Naive thymus-derived CD4-positive, alpha-beta T cell (primary cell): Measurements from ENCODE around the gene GNAQ. TPM values are rescaled to one million over a fixed set of nuclear protein-coding genes. Genes with fewer than 3 reads are reported as not detected.

Experiments
- ATAC-seq: fragments of 150-1000 bp; cut with Tn5 transposase; 2 replicates; pipeline ENCODE4 v1.10.0; 2021; ENCODE audit warnings: mild to moderate bottlenecking, moderate library complexity
- CTCF ChIA-PET: fragments of 350-600 bp; sonication (Branson Sonifier 250); formaldehyde crosslinking; loops from one replicate; lab custom pipeline; 2021; ENCODE audit warnings: antibody characterized with exemption; lab: Charles Lee
- POLR2A ChIA-PET: fragments of 350-600 bp; sonication (Branson Sonifier 250); formaldehyde crosslinking; loops from one replicate; lab custom pipeline; 2021; ENCODE audit warnings: antibody characterized with exemption, inconsistent platforms; lab: Charles Lee
- DNase-seq, 9 donors: peaks; one replicate each; pipeline versions ENCODE4 v3.0.0 to v3.0.0-alpha.2; 2020 to 2022; ENCODE audit warnings: mixed read lengths in 1 of 9
- H3K27ac ChIP-seq: one replicate; pipeline ENCODE4 v1.7.0; 2013; ENCODE audit warnings: mild to moderate bottlenecking, low read depth, low read length, moderate library complexity
- H3K27me3 ChIP-seq, 2 donors: one replicate each; pipeline ENCODE4 v1.7.0; 2013; ENCODE audit warnings: low read length in 2 of 2, mild to moderate bottlenecking in 2 of 2, moderate library complexity in 2 of 2; ENCODE audit not compliant: control insufficient read depth in 2 of 2, insufficient read depth in 2 of 2
- H3K36me3 ChIP-seq, 3 experiments: 1 replicate in 2 of 3; 2 replicates in 1 of 3; pipeline ENCODE4 v1.7.0; 2013; ENCODE audit warnings: low read length in 3 of 3, mild to moderate bottlenecking in 3 of 3, moderate library complexity in 1 of 3; ENCODE audit not compliant: insufficient read depth in 3 of 3, control insufficient read depth in 2 of 3
- H3K4me1 ChIP-seq, 2 donors: one replicate each; pipeline ENCODE4 v1.7.0; 2013; ENCODE audit warnings: low read length in 2 of 2, mild to moderate bottlenecking in 2 of 2, moderate library complexity in 1 of 2; ENCODE audit not compliant: control insufficient read depth in 2 of 2, insufficient read depth in 2 of 2
- H3K4me3 ChIP-seq: 2 replicates; pipeline ENCODE4 v1.7.0; 2013; ENCODE audit warnings: mild to moderate bottlenecking, low read length
- H3K9me3 ChIP-seq, 3 experiments: 1 replicate in 2 of 3; 2 replicates in 1 of 3; pipeline ENCODE4 v1.7.0; 2013; ENCODE audit warnings: low read length in 3 of 3; ENCODE audit not compliant: control insufficient read depth in 2 of 3
- H3K27ac Mint-ChIP-seq, 9 donors: one replicate each; pipeline ENCODE4 v1.8.0; 2020 to 2022; ENCODE audit warnings: mixed read lengths in 9 of 9, mild to moderate bottlenecking in 8 of 9, moderate library complexity in 5 of 9, inconsistent platforms in 2 of 9
- H3K27me3 Mint-ChIP-seq, 5 donors: one replicate each; pipeline ENCODE4 v1.8.0; 2021 to 2022; ENCODE audit warnings: mixed read lengths in 5 of 5, mild to moderate bottlenecking in 1 of 5
- H3K36me3 Mint-ChIP-seq, 5 donors: one replicate each; pipeline ENCODE4 v1.8.0; 2020 to 2022; ENCODE audit warnings: mixed read lengths in 5 of 5, mild to moderate bottlenecking in 3 of 5, inconsistent platforms in 1 of 5
- H3K4me1 Mint-ChIP-seq, 7 donors: one replicate each; pipeline ENCODE4 v1.8.0; 2020 to 2022; ENCODE audit warnings: mixed read lengths in 7 of 7, mild to moderate bottlenecking in 3 of 7, inconsistent platforms in 1 of 7
- H3K4me3 Mint-ChIP-seq, 10 donors: one replicate each; pipeline ENCODE4 v1.8.0; 2020 to 2022; ENCODE audit warnings: mild to moderate bottlenecking in 10 of 10, mixed read lengths in 10 of 10, moderate library complexity in 6 of 10, inconsistent platforms in 2 of 10
- H3K9me3 Mint-ChIP-seq, 11 donors: one replicate each; pipeline ENCODE4 v1.8.0; 2020 to 2022; ENCODE audit warnings: mixed read lengths in 11 of 11, mild to moderate bottlenecking in 4 of 11, inconsistent platforms in 1 of 11, moderate library complexity in 1 of 11
- intact Hi-C, 2 donors: fragments of 100-400 bp; cut with micrococcal nuclease; formaldehyde crosslinking; loops; one replicate each; pipeline ENCODE4 v1.15.1; 2023
- polyA plus RNA-seq, 2 donors: library from polyadenylated mRNA; unstranded; fragments of 300-500 nt; fragmentation: Illumina TruSeq; gene quantifications; one replicate each; pipeline ENCODE4 v1.2.3, GENCODE V29; 2021
- total RNA-seq, 6 experiments: library from RNA in 5 of 6; stranded (reverse) in 5 of 6; gene quantifications; 1 replicate in 5 of 6; 2 replicates in 1 of 6; pipeline ENCODE4 v1.2.3 and lab custom pipeline; 2021 to 2026

Gene GNAQ
- total and polyA plus RNA-seq, 7 experiments from 2014 or later: 7.2 to 60.6 (median 46.2) TPM

DNA sequence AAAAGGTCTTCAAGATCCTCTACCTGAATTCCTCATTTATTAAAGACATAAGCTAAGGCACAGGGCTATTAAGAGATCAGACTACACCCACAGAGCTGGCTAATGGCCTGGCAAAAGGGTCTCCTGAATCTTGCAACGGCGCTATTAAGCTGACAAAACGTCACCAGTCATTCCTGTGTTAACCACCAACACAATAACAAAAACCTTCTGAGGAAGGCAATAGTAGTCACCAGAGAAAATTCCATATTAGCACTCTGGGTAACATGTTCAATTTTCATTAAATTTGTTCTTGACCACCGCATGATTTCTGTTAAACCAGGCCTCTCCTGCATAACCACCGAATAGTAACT is 77.0 kb downstream of the GNAQ start:
- Histone ChIP-seq H3K27me3 (no peaks in the 10 kb centered on the region), H3K36me3 (no peaks in the 10 kb centered on the region), H3K9me3 (no peaks in the 10 kb centered on the region), H3K4me3 (no peak overlapping the region), H3K4me1 (peaks cover 0 to 8% of the 10 kb centered on the region in 2 donors), H3K27ac (no peak overlapping the region)
- ChIA-PET POLR2A (interaction anchor here (0.9 kb wide), 1 partner anchor 60 kb away, joined by 3 read pairs; no protein-coding TSS in a partner anchor), CTCF (interaction anchor here (0.7 kb wide), 1 partner anchor 23 kb away, joined by 3 read pairs; no protein-coding TSS in a partner anchor)
- intact Hi-C loops: no loop called here
- Mint-ChIP-seq H3K4me1 (peaks cover 42 to 78% (median 64%) of the 10 kb centered on the region in 7 donors), H3K27ac (peak overlapping the region in 2 of 9 donors; percentile 31 to 50), H3K27me3 (no peaks in the 10 kb centered on the region), H3K4me3 (no peak overlapping the region), H3K36me3 (peaks cover 0 to 7% (median 0%) of the 10 kb centered on the region in 5 donors), H3K9me3 (no peaks in the 10 kb centered on the region)
- ATAC-seq: no peak
- no peak for DNase-seq

DNA sequence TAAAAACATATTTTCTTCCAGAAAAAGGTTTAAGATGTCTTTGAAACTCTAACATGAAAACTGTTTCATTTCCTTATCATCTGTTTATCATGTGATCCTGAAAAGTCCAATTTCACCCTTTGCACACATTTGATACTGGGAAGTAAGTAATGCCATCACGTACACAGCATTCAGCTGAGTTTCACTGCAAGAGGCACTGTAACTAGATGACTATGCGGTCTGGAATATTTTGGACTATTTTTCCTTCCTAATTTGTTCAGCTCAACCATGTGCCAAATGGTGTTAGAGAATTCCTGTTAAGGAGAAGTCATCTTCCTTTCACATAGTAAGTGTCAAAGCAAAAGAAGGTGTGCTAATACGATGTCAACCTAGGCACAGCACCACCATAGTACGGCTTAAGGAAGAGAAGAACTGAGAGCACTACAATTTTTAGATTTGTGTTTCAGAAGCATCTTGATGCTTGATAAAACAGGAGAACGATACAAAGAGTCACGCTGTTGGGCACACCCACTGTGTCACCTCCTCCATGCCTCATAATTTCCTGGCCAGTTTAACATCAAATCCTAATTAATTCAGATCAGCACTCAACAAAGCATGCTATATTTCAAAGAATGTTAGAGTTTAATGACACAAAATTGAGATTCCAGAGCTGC is 77.5 kb downstream of the GNAQ start:
- H3K9me3 ChIP-seq: no peaks in the 10 kb centered on the region
- peak overlapping the region in 1 of 10 donors; percentile 10 for H3K4me3 Mint-ChIP-seq
- H3K36me3 Mint-ChIP-seq: peaks cover 0 to 7% (median 0%) of the 10 kb centered on the region in 5 donors
- H3K27me3 ChIP-seq: no peaks in the 10 kb centered on the region
- no peak overlapping the region for H3K27ac ChIP-seq
- intact Hi-C loops: no loop called here
- H3K4me1 ChIP-seq: peaks cover 0 to 8% of the 10 kb centered on the region in 2 donors
- H3K4me3 ChIP-seq: no peak overlapping the region
- no peaks in the 10 kb centered on the region for H3K27me3 Mint-ChIP-seq
- H3K9me3 Mint-ChIP-seq: no peaks in the 10 kb centered on the region
- peak overlapping the region in 3 of 9 donors; percentile 31 to 51 (median 50) for H3K27ac Mint-ChIP-seq
- H3K4me1 Mint-ChIP-seq: peaks cover 43 to 79% (median 67%) of the 10 kb centered on the region in 7 donors
- DNase-seq (no peak), ATAC-seq (no peak)
- ChIA-PET POLR2A (interaction anchor here (0.9 kb wide), 1 partner anchor 59 kb away, joined by 3 read pairs; no protein-coding TSS in a partner anchor), CTCF (interaction anchor here (0.7 kb wide), 1 partner anchor 23 kb away, joined by 3 read pairs; no protein-coding TSS in a partner anchor)
- no peaks in the 10 kb centered on the region for H3K36me3 ChIP-seq

DNA sequence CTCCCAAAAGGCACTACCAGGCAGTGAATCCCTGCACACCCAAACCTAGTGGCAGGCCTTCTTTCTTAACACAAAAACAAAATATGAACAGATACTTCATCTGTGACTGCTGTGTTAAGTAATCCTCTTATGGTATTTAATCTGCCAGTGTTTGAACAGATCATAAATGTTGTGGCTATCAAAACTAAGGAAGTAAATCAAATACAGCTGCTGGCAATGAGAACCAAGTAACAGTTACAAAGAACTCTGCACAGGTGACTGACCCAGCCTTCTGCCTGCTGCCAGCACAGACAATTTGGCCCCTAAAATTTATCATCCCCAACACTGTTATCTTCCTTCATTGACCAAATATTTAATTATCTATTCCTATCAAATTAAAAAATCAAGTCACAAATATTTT is 78.0 kb downstream of the GNAQ start:
- ATAC-seq (no peak), DNase-seq (no peak)
- Histone ChIP-seq H3K36me3 (no peaks in the 10 kb centered on the region), H3K9me3 (no peaks in the 10 kb centered on the region), H3K27ac (no peak overlapping the region), H3K4me1 (peaks cover 0 to 8% of the 10 kb centered on the region in 2 donors), H3K27me3 (no peaks in the 10 kb centered on the region), H3K4me3 (no peak overlapping the region)
- no peaks in the 10 kb centered on the region for H3K27me3 Mint-ChIP-seq
- H3K36me3 Mint-ChIP-seq: peaks cover 0 to 7% (median 0%) of the 10 kb centered on the region in 5 donors
- CTCF ChIA-PET: no interaction called here
- POLR2A ChIA-PET: interaction anchor here (0.9 kb wide), 1 partner anchor 59 kb away, joined by 3 read pairs; no protein-coding TSS in a partner anchor
- H3K9me3 Mint-ChIP-seq: no peaks in the 10 kb centered on the region
- intact Hi-C loops: no loop called here
- no peak overlapping the region for H3K4me3 Mint-ChIP-seq
- H3K4me1 Mint-ChIP-seq: peaks cover 46 to 74% (median 67%) of the 10 kb centered on the region in 7 donors
- H3K27ac Mint-ChIP-seq: peak overlapping the region in 3 of 9 donors; percentile 15 to 51 (median 18)

DNA sequence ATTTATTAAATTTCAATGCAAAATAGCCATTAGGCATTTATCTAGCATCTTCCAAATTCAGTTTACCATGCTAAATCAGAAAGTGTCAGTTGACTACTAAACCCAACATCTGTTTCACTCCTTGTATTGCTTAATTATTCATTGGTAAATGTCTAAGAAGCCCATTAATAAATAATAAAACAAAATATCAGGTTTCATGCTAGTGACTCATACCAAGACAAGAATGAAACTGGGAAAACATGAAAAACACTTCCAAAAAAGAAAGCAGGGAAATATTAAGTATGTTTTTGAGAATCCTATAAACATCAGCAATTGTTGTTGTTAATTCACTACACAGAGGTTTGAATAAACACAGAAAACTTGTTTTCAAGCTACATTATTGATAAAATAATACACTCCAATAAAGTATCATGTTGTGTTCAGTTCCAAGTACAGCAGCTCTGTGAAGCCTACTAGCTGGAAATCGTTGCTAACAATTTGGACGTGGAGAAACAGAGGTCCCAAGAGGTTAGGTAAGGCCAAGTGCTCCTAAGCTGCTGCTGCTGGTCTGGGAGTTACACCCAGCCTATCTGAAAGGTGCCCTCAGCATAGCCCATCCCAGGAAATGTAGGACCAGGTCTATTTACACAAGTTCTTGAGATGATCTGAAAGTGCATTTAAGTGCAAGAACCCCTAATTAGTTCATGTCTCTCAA is 78.8 kb downstream of the GNAQ start:
- peaks cover 0 to 7% (median 0%) of the 10 kb centered on the region in 5 donors for H3K36me3 Mint-ChIP-seq
- H3K4me1 ChIP-seq: peaks cover 0 to 8% of the 10 kb centered on the region in 2 donors
- peaks cover 43 to 70% (median 60%) of the 10 kb centered on the region in 7 donors for H3K4me1 Mint-ChIP-seq
- ATAC-seq (no peak), DNase-seq (no peak)
- H3K9me3 ChIP-seq: no peaks in the 10 kb centered on the region
- H3K9me3 Mint-ChIP-seq: no peaks in the 10 kb centered on the region
- ChIA-PET CTCF (no interaction called here), POLR2A (interaction anchor here (0.5 kb wide), 1 partner anchor 1954 kb away, joined by 3 read pairs; no protein-coding TSS in a partner anchor)
- no peak overlapping the region for H3K4me3 ChIP-seq
- no peak overlapping the region for H3K27ac ChIP-seq
- intact Hi-C loops: no loop called here
- H3K27me3 ChIP-seq: no peaks in the 10 kb centered on the region
- no peak overlapping the region for H3K4me3 Mint-ChIP-seq
- peak overlapping the region in 2 of 9 donors; percentile 15 to 18 for H3K27ac Mint-ChIP-seq
- no peaks in the 10 kb centered on the region for H3K27me3 Mint-ChIP-seq
- H3K36me3 ChIP-seq: no peaks in the 10 kb centered on the region

DNA sequence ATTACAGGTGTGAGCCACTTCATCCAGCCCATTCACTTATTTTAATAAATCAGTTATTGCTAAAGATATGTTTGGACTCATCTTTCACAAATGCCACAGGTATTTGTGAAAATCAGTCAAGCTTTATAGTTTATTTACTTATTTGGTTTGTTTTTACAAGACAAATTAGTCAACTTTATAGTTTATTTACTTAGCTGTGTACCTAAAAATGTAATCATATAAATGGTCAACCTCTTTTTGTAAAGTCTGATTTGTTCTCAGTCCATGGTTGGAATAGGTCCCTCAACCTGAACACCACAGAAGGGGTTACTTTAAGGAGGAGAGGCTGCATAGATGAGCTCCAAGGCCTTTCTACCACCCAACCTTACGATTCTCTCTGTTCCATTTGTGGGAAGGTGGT is 80.2 kb downstream of the GNAQ start:
- Mint-ChIP-seq H3K27ac (peak overlapping the region in 3 of 9 donors; percentile 14 to 41 (median 28)), H3K4me1 (peaks cover 42 to 72% (median 60%) of the 10 kb centered on the region in 7 donors)
- POLR2A ChIA-PET: interaction anchor here (0.6 kb wide), 1 partner anchor 10 kb away, joined by 3 read pairs; no protein-coding TSS in a partner anchor

DNA sequence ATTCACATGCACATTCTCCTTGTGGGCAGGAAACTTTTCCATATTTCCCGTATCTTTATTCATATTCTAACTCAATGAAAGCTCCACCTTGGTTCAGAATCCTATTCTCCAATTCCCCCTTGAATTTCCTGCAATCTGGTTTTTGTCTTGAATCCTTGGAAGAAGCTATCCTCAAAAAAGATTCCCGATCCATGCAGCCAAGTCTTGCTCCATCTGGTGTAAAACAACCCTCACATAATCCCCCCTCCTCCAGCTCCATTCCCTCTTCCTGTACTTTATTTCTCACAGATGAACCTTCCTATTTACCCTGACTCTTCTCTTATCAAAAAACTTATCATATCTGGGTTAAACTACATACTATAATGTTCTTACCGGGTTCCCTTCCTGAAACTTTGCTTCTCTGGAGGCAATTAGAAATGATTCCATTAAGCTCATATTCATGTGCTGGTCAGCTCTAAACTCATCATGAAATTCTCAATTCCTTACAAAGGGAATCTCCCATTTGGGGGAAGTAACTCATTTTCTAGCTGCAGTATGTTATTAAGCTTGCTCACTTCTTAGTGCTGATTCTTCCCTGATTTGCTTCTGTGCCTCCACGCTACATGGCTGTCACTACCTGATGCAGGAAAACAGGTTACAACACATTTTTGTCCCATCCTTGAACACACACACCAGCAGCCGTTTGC is 81.7 kb downstream of the GNAQ start:
- Mint-ChIP-seq H3K9me3 (no peaks in the 10 kb centered on the region), H3K4me3 (peak overlapping the region in 1 of 10 donors; percentile 1), H3K27ac (peak overlapping the region in 8 of 9 donors; percentile 6 to 68 (median 54)), H3K36me3 (peaks cover 0 to 4% (median 0%) of the 10 kb centered on the region in 5 donors), H3K27me3 (no peaks in the 10 kb centered on the region), H3K4me1 (peaks cover 52 to 79% (median 68%) of the 10 kb centered on the region in 7 donors)
- ATAC-seq (no peak), DNase-seq (no peak)
- intact Hi-C loops: loop anchor here in 1 of 2 donors (2.0 kb wide), 1 partner anchor 13 kb away; no protein-coding TSS in a partner anchor
- no peaks in the 10 kb centered on the region for H3K36me3 ChIP-seq
- ChIA-PET POLR2A (interaction anchor here (0.7 kb wide), 1 partner anchor 264 kb away, joined by 3 read pairs; no protein-coding TSS in a partner anchor), CTCF (interaction anchor here (0.5 to 1.2 kb wide), 4 partner anchors 9 to 85 kb away, joined by 3 to 5 read pairs (median 4); no protein-coding TSS in a partner anchor)
- no peaks in the 10 kb centered on the region for H3K9me3 ChIP-seq
- H3K27ac ChIP-seq: no peak overlapping the region
- H3K27me3 ChIP-seq: no peaks in the 10 kb centered on the region
- no peak overlapping the region for H3K4me3 ChIP-seq
- H3K4me1 ChIP-seq: peaks cover 0 to 35% of the 10 kb centered on the region in 2 donors

More for the DNA sequence above, 80.2 kb downstream of the GNAQ start:
- Mint-ChIP-seq H3K27me3 (no peaks in the 10 kb centered on the region), H3K36me3 (peaks cover 0 to 4% (median 0%) of the 10 kb centered on the region in 5 donors), H3K4me3 (no peak overlapping the region), H3K9me3 (no peaks in the 10 kb centered on the region)
- no peak for ATAC-seq
- no peaks in the 10 kb centered on the region for H3K36me3 ChIP-seq
- H3K27me3 ChIP-seq: no peaks in the 10 kb centered on the region
- no peak overlapping the region for H3K27ac ChIP-seq
- H3K4me1 ChIP-seq: peaks cover 0 to 22% of the 10 kb centered on the region in 2 donors
- no peak for DNase-seq
- CTCF ChIA-PET: interaction anchor here (1.2 kb wide), 1 partner anchor 47 kb away, joined by 3 read pairs; no protein-coding TSS in a partner anchor
- H3K9me3 ChIP-seq: no peaks in the 10 kb centered on the region
- H3K4me3 ChIP-seq: no peak overlapping the region
- intact Hi-C loops: no loop called here
